Liver (tissue), 9 donors: ENCODE results near the gene DNAH2. TPM values are rescaled to one million over a fixed set of nuclear protein-coding genes. Genes with fewer than 3 reads are reported as not detected.

Source experiments
- DNase-seq: peaks from one replicate; pipeline ENCODE4 v3.0.0-alpha.2; 2017; ENCODE audit warnings: low spot score
- H3K27ac ChIP-seq, 2 donors: one replicate each; pipeline ENCODE4 v1.7.0; 2013; ENCODE audit warnings: inconsistent platforms in 2 of 2, low read length in 2 of 2, control low read depth in 1 of 2, low read depth in 1 of 2, mild to moderate bottlenecking in 1 of 2
- H3K27me3 ChIP-seq, 4 donors: one replicate each; pipeline versions ENCODE4 v1.6.1 to v1.7.0; 2013; ENCODE audit warnings: low read length in 3 of 4, inconsistent platforms in 1 of 4, mild to moderate bottlenecking in 1 of 4, moderate library complexity in 1 of 4; ENCODE audit not compliant: control insufficient read depth in 4 of 4, insufficient read depth in 4 of 4
- H3K36me3 ChIP-seq, 4 donors: one replicate each; pipeline versions ENCODE4 v1.6.1 to v1.7.0; 2013; ENCODE audit warnings: low read length in 3 of 4, mild to moderate bottlenecking in 3 of 4, low read depth in 1 of 4, moderate library complexity in 1 of 4; ENCODE audit not compliant: control insufficient read depth in 4 of 4, insufficient read depth in 3 of 4
- H3K4me1 ChIP-seq, 4 donors: one replicate each; pipeline versions ENCODE4 v1.6.1 to v1.7.0; 2013; ENCODE audit warnings: low read length in 3 of 4, mild to moderate bottlenecking in 3 of 4, moderate library complexity in 1 of 4; ENCODE audit not compliant: control insufficient read depth in 4 of 4, insufficient read depth in 4 of 4
- H3K4me3 ChIP-seq, 3 donors: one replicate each; pipeline versions ENCODE4 v1.6.1 to v1.7.0; 2013; ENCODE audit warnings: low read length in 3 of 3, control low read depth in 1 of 3, low read depth in 1 of 3, mild to moderate bottlenecking in 1 of 3
- H3K9ac ChIP-seq, 2 donors: one replicate each; pipeline ENCODE4 v1.7.0; 2013; ENCODE audit warnings: low read length in 2 of 2, mild to moderate bottlenecking in 2 of 2, moderate library complexity in 2 of 2, control low read depth in 1 of 2, low read depth in 1 of 2
- H3K9me3 ChIP-seq, 4 donors: one replicate each; pipeline versions ENCODE4 v1.6.1 to v1.7.0; 2013; ENCODE audit warnings: low read length in 3 of 4; ENCODE audit not compliant: control insufficient read depth in 4 of 4
- ATF3 ChIP-seq: IDR thresholded peaks from 2 replicates; pipeline ENCODE4 v1.6.1; 2016; ENCODE audit warnings: antibody characterized with exemption
- EGR1 ChIP-seq, 2 donors: IDR thresholded peaks; 2 replicates each; pipeline ENCODE4 v1.6.1; 2016 to 2018; ENCODE audit warnings: antibody characterized with exemption in 2 of 2, low read depth in 2 of 2
- FOXA1 ChIP-seq: IDR thresholded peaks from 2 replicates; pipeline ENCODE4 v1.6.1; 2016; ENCODE audit warnings: antibody characterized with exemption
- FOXA2 ChIP-seq: IDR thresholded peaks from 2 replicates; pipeline ENCODE4 v1.6.1; 2016; ENCODE audit warnings: antibody characterized with exemption
- GABPA ChIP-seq, 2 donors: IDR thresholded peaks in 1 of 2; conservative IDR thresholded peaks in 1 of 2; 2 replicates each; pipeline ENCODE4 v1.6.1; 2016; ENCODE audit warnings: antibody characterized with exemption in 2 of 2, mild to moderate bottlenecking in 1 of 2, moderate library complexity in 1 of 2
- HNF4A ChIP-seq, 2 donors: conservative IDR thresholded peaks; 2 replicates each; pipeline ENCODE4 v1.6.1; 2016; ENCODE audit warnings: antibody characterized with exemption in 2 of 2, mild to moderate bottlenecking in 2 of 2
- HNF4G ChIP-seq: IDR thresholded peaks from 2 replicates; pipeline ENCODE4 v1.6.1; 2016; ENCODE audit warnings: antibody characterized with exemption
- JUND ChIP-seq, 2 donors: IDR thresholded peaks; 2 replicates each; pipeline ENCODE4 v1.6.1; 2016; ENCODE audit warnings: antibody characterized with exemption in 2 of 2
- MAX ChIP-seq: IDR thresholded peaks from 2 replicates; pipeline ENCODE4 v1.6.1; 2016; ENCODE audit warnings: antibody characterized with exemption
- NR2F2 ChIP-seq: IDR thresholded peaks from 2 replicates; pipeline ENCODE4 v1.6.1; 2016; ENCODE audit warnings: antibody characterized with exemption
- RAD21 ChIP-seq, 2 donors: IDR thresholded peaks; 2 replicates each; pipeline ENCODE4 v1.6.1; 2016; ENCODE audit warnings: antibody characterized with exemption in 2 of 2, mild to moderate bottlenecking in 2 of 2
- RXRA ChIP-seq, 2 donors: IDR thresholded peaks; 2 replicates each; pipeline ENCODE4 v1.6.1; 2017 to 2018; ENCODE audit warnings: antibody characterized with exemption in 2 of 2, mild to moderate bottlenecking in 1 of 2
- SP1 ChIP-seq: IDR thresholded peaks from 2 replicates; pipeline ENCODE4 v1.6.1; 2018; ENCODE audit warnings: antibody characterized with exemption, mild to moderate bottlenecking
- TAF1 ChIP-seq: conservative IDR thresholded peaks from 2 replicates; pipeline ENCODE4 v1.6.1; 2016; ENCODE audit warnings: antibody characterized with exemption, mild to moderate bottlenecking
- YY1 ChIP-seq: IDR thresholded peaks from 2 replicates; pipeline ENCODE4 v1.6.1; 2016; ENCODE audit warnings: antibody characterized with exemption, mild to moderate bottlenecking
- ZBTB33 ChIP-seq: IDR thresholded peaks from 2 replicates; pipeline ENCODE4 v1.6.1; 2016; ENCODE audit warnings: antibody characterized with exemption
- WGBS: extraction: QIAGEN DNeasy Blood & Tissue Kit; methylation state at CpG from one replicate; pipeline ENCODE4 v1.1.7; 2013; 5-methylcytosine and 5-hydroxymethylcytosine counted together
- polyA plus RNA-seq, 2 donors: library from polyadenylated mRNA; stranded (reverse) in 1 of 2; unstranded in 1 of 2; fragments of 200-250 nt in 1 of 2; fragments of >200 nt in 1 of 2; fragmentation: Nextera tagmentation in 1 of 2; extraction: Ambion mirVana in 1 of 2; gene quantifications; one replicate each; pipeline versions ENCODE4 v1.2.1 to v1.2.3, GENCODE V29; 2013 to 2015
- total RNA-seq, 2 donors: library from RNA; depleted of rRNA; stranded (reverse); fragments of >200 nt; gene quantifications; one replicate each; pipeline ENCODE4 v1.2.3, GENCODE V29; 2014
- TF ChIP-seq, protein P1 (sequence below): fragments of 150-350 bp; IDR thresholded peaks from 2 replicates; pipeline ENCODE4 v1.5.1; 2017; ENCODE audit warnings: improper control_type of control experiment, low read depth, low read length; ENCODE audit not compliant: missing input control
- TF ChIP-seq, protein P2 (sequence below): IDR thresholded peaks from 2 replicates; pipeline ENCODE4 v1.6.1; 2016; ENCODE audit warnings: antibody characterized with exemption, mild to moderate bottlenecking
- donor health status: healthy.
- donor health status: healthy.
- donor health status: healthy.
- donor health status: healthy.
- donor health status: healthy.

DNAH2 gene
- total and polyA plus RNA-seq, 4 donors: under 0.01 to 0.25 (median 0.05) TPM

GRCh38 chr17:7755095-7755890 is 37.7 kb downstream of the DNAH2 start:
- DNase-seq: no peak
- Histone ChIP-seq H3K9ac (no peak overlapping the region), H3K27me3 (no peaks in the 10 kb centered on the region), H3K36me3 (no peaks in the 10 kb centered on the region), H3K27ac (no peak overlapping the region), H3K4me3 (no peak overlapping the region), H3K9me3 (no peaks in the 10 kb centered on the region), H3K4me1 (no peaks in the 10 kb centered on the region)
- TF ChIP-seq, protein P1, sequence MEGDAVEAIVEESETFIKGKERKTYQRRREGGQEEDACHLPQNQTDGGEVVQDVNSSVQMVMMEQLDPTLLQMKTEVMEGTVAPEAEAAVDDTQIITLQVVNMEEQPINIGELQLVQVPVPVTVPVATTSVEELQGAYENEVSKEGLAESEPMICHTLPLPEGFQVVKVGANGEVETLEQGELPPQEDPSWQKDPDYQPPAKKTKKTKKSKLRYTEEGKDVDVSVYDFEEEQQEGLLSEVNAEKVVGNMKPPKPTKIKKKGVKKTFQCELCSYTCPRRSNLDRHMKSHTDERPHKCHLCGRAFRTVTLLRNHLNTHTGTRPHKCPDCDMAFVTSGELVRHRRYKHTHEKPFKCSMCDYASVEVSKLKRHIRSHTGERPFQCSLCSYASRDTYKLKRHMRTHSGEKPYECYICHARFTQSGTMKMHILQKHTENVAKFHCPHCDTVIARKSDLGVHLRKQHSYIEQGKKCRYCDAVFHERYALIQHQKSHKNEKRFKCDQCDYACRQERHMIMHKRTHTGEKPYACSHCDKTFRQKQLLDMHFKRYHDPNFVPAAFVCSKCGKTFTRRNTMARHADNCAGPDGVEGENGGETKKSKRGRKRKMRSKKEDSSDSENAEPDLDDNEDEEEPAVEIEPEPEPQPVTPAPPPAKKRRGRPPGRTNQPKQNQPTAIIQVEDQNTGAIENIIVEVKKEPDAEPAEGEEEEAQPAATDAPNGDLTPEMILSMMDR: no peak
- 56% methylated on average over 9 of the region's 9 CpGs for WGBS

GRCh38 chr17:7756968-7757367 is 39.4 kb downstream of the DNAH2 start:
- H3K9me3 ChIP-seq: no peaks in the 10 kb centered on the region
- no peak for DNase-seq
- H3K4me3 ChIP-seq: no peak overlapping the region
- no peaks in the 10 kb centered on the region for H3K36me3 ChIP-seq
- H3K9ac ChIP-seq: no peak overlapping the region
- no peak overlapping the region for H3K27ac ChIP-seq
- no peaks in the 10 kb centered on the region for H3K27me3 ChIP-seq
- H3K4me1 ChIP-seq: no peaks in the 10 kb centered on the region
- TF ChIP-seq EGR1 (IDR thresholded peaks at IDR 0.05; ENCODE audit: low read depth in 2 of 2) (no peak), MAX (no peak), FOXA1 (no peak), SP1 (no peak), GABPA (IDR thresholded peaks at IDR 0.05 in 1 of 2, conservative IDR thresholded peaks at IDR 0.05 in 1 of 2) (no peak), YY1 (no peak), JUND (IDR thresholded peaks at IDR 0.05) (no peak), NR2F2 (no peak), RXRA (IDR thresholded peaks at IDR 0.05) (no peak), FOXA2 (no peak), TAF1 (no peak), HNF4G (no peak), HNF4A (conservative IDR thresholded peaks at IDR 0.05) (no peak), RAD21 (IDR thresholded peaks at IDR 0.05) (no peak), ATF3 (no peak), ZBTB33 (no peak)
- TF ChIP-seq, protein P2, sequence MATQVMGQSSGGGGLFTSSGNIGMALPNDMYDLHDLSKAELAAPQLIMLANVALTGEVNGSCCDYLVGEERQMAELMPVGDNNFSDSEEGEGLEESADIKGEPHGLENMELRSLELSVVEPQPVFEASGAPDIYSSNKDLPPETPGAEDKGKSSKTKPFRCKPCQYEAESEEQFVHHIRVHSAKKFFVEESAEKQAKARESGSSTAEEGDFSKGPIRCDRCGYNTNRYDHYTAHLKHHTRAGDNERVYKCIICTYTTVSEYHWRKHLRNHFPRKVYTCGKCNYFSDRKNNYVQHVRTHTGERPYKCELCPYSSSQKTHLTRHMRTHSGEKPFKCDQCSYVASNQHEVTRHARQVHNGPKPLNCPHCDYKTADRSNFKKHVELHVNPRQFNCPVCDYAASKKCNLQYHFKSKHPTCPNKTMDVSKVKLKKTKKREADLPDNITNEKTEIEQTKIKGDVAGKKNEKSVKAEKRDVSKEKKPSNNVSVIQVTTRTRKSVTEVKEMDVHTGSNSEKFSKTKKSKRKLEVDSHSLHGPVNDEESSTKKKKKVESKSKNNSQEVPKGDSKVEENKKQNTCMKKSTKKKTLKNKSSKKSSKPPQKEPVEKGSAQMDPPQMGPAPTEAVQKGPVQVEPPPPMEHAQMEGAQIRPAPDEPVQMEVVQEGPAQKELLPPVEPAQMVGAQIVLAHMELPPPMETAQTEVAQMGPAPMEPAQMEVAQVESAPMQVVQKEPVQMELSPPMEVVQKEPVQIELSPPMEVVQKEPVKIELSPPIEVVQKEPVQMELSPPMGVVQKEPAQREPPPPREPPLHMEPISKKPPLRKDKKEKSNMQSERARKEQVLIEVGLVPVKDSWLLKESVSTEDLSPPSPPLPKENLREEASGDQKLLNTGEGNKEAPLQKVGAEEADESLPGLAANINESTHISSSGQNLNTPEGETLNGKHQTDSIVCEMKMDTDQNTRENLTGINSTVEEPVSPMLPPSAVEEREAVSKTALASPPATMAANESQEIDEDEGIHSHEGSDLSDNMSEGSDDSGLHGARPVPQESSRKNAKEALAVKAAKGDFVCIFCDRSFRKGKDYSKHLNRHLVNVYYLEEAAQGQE: no peak
- TF ChIP-seq, protein P1: no peak
- WGBS: 92% methylated on average over 14 of the region's 14 CpGs
